ENCODE data around the gene TSPAN5.

- TF ChIP-seq CTCF (IDR thresholded peaks at IDR 0.05) (no peak), POLR2A (IDR thresholded peaks at IDR 0.05) (no peak), POLR2AphosphoS5 (IDR thresholded peaks at IDR 0.05) (no peak)
Measured at GRCh38 chr4:98573791-98574190, 84.6 kb downstream of the TSPAN5 start.

Data from stomach (tissue), 4 donors.